HepG2 (cell line): ENCODE measurements around the gene RPAP2. TPM values are rescaled to one million over a fixed set of nuclear protein-coding genes. Genes with fewer than 3 reads are reported as not detected.

Experiments used
- AKAP8 ChIP-seq: sonication (generic); formaldehyde crosslinking; IDR thresholded peaks from 2 replicates; pipeline ENCODE4 v1.5.1; 2020; ENCODE audit warnings: mild to moderate bottlenecking, missing genetic modification reagents
- AKNA ChIP-seq: sonication (generic); formaldehyde crosslinking; IDR thresholded peaks from 2 replicates; pipeline ENCODE4 v1.4.0; 2020; ENCODE audit warnings: missing genetic modification reagents, borderline replicate concordance
- MIXL1 ChIP-seq: IDR thresholded peaks from 2 replicates; pipeline ENCODE4 v1.6.1; 2016
- NPAS2 ChIP-seq: sonication (generic); formaldehyde crosslinking; IDR thresholded peaks from 2 replicates; pipeline ENCODE4 v1.8.0; 2022; ENCODE audit warnings: mild to moderate bottlenecking, missing genetic modification reagents, borderline replicate concordance
- PITX1 ChIP-seq: sonication (generic); formaldehyde crosslinking; IDR thresholded peaks from 2 replicates; pipeline ENCODE4 v1.5.1; 2020; ENCODE audit warnings: mild to moderate bottlenecking, missing genetic modification reagents
- PRPF4 ChIP-seq: fragments of 200-400 bp; formaldehyde crosslinking; IDR thresholded peaks from 2 replicates; pipeline ENCODE4 v1.6.1; 2016; ENCODE audit warnings: low read length, low read depth; ENCODE audit not compliant: poor library complexity, severe bottlenecking
- SNAPC5 ChIP-seq: sonication (generic); formaldehyde crosslinking; IDR thresholded peaks from 2 replicates; pipeline ENCODE4 v1.8.1; 2023; ENCODE audit warnings: mild to moderate bottlenecking, missing genetic modification reagents, borderline replicate concordance
- ZNF18 ChIP-seq: sonication (generic); formaldehyde crosslinking; IDR thresholded peaks from 2 replicates; pipeline ENCODE4 v1.8.0; 2022; ENCODE audit warnings: mild to moderate bottlenecking, missing genetic modification reagents; ENCODE audit not compliant: insufficient replicate concordance
- ZNF609 ChIP-seq: sonication (generic); formaldehyde crosslinking; IDR thresholded peaks from 2 replicates; pipeline ENCODE4 v1.4.0; 2020; ENCODE audit warnings: mild to moderate bottlenecking, missing genetic modification reagents, borderline replicate concordance
- ZSCAN20 ChIP-seq: sonication (generic); formaldehyde crosslinking; IDR thresholded peaks from 2 replicates; pipeline ENCODE4 v1.4.0; 2020; ENCODE audit warnings: missing genetic modification reagents, mild to moderate bottlenecking, borderline replicate concordance
- ZSCAN22 ChIP-seq: sonication (generic); formaldehyde crosslinking; IDR thresholded peaks from 2 replicates; pipeline ENCODE4 v1.4.0; 2020; ENCODE audit warnings: mild to moderate bottlenecking, missing genetic modification reagents
- polyA plus RNA-seq, 8 experiments: library from polyadenylated mRNA; depleted of rRNA in 3 of 8; stranded (reverse) in 7 of 8; unstranded in 1 of 8; fragments of >200 nt; fragmentation: Illumina TruSeq in 4 of 8; extraction: Trizol in 4 of 8; gene quantifications; 2 replicates each; pipeline versions ENCODE4 v1.2.1 to v1.2.3, GENCODE V29; 2011 to 2016; ENCODE audit warnings: low read depth in 4 of 8, missing spikeins in 1 of 8, mixed read lengths in 1 of 8; ENCODE audit not compliant: insufficient read depth in 1 of 8
- total RNA-seq, 5 experiments: library from RNA; depleted of rRNA; stranded (reverse); fragments of >200 nt; fragmentation: Illumina TruSeq; extraction: Trizol; gene quantifications; 2 replicates each; pipeline ENCODE4 v1.2.3, GENCODE V29; 2016; ENCODE audit warnings: low read depth in 1 of 5
- TF ChIP-seq, protein P1 (sequence below): sonication (generic); formaldehyde crosslinking; IDR thresholded peaks from 2 replicates; pipeline ENCODE4 v1.9.0; 2022; ENCODE audit warnings: low read depth, missing genetic modification reagents
- TF ChIP-seq, protein P2 (sequence below): sonication (generic); formaldehyde crosslinking; IDR thresholded peaks from 2 replicates; pipeline ENCODE4 v1.8.1; 2023; ENCODE audit warnings: mild to moderate bottlenecking, moderate library complexity, missing genetic modification reagents

The RPAP2 gene
- total and polyA plus RNA-seq, 2 of the 13 experiments (the other 11 are each of a cell fraction or from before 2014, with no cell fraction given): 10.0 to 34.8 TPM

GRCh38 chr1:92441697-92442342, 143.0 kb downstream of the RPAP2 start (continued):
- peak; percentile 83 for TF ChIP-seq ZNF18 (CRISPR knock-in tag)
- peak; percentile 100 for TF ChIP-seq PITX1 (CRISPR knock-in tag)
- TF ChIP-seq AKAP8: no peak
- TF ChIP-seq NPAS2 (CRISPR knock-in tag): no peak
- TF ChIP-seq SNAPC5 (CRISPR knock-in tag): peak; percentile 76; the same call in 1 of the 2 replicates
- no peak for TF ChIP-seq AKNA
- TF ChIP-seq, protein P1, sequence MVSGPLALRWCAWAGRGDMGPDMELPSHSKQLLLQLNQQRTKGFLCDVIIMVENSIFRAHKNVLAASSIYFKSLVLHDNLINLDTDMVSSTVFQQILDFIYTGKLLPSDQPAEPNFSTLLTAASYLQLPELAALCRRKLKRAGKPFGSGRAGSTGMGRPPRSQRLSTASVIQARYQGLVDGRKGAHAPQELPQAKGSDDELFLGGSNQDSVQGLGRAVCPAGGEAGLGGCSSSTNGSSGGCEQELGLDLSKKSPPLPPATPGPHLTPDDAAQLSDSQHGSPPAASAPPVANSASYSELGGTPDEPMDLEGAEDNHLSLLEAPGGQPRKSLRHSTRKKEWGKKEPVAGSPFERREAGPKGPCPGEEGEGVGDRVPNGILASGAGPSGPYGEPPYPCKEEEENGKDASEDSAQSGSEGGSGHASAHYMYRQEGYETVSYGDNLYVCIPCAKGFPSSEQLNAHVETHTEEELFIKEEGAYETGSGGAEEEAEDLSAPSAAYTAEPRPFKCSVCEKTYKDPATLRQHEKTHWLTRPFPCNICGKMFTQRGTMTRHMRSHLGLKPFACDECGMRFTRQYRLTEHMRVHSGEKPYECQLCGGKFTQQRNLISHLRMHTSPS (CRISPR knock-in tag): 0 out of 2 replicates have a peak, but pooled peaks have one; percentile 28
- no peak for TF ChIP-seq PRPF4
- peak; percentile 73; the same call in 1 of the 2 replicates for TF ChIP-seq ZSCAN20 (CRISPR knock-in tag)
- TF ChIP-seq ZNF609 (CRISPR knock-in tag): peak; percentile 95
- TF ChIP-seq, protein P2, sequence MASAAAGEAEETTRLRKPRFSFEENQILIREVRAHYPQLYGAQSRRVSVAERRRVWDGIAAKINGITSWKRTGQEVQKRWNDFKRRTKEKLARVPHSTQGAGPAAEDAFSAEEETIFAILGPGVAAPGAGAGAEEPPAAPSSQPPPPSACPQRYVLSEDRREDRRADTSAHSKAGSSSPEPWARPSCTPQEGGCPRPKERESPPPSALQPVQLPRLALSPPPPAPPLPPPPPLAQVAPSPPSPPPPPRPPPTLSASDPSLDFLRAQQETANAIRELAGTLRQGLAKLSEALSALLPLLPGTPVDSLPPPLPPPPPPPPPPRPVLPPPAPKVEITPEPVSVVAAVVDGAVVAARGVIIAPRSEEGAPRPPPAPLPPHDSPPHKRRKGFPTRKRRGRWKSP (CRISPR knock-in tag): 0 out of 2 replicates have a peak, but pooled peaks have one; percentile 66
- TF ChIP-seq ZSCAN22 (CRISPR knock-in tag): 0 out of 2 replicates have a peak, but pooled peaks have one; percentile 49
- TF ChIP-seq MIXL1 (CRISPR knock-in tag): peak; percentile 75; the same call in 1 of the 2 replicates
